ENCODE data around the gene AKR1C3.

Gene AKR1C3

DNA sequence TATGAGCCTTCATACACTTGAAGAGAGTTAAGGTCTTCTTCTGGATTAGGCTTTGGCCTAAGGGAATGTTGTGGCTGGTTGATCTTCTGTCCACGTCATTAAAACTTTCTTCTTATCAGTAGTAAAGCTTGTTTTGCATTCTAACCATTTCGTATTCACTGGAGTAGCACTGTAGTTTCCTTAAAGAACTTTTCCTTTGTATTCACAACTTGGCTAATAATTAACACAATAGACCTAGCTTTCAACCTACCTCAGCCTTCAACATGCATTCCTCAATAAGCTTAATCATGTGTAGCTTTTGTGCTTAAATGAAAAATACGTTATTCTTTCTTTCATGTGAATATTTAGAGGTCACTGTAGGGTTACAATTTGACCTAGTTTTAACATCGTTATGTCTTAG, 48.0 kb downstream of the AKR1C3 start:
- no peak for DNase-seq

DNA sequence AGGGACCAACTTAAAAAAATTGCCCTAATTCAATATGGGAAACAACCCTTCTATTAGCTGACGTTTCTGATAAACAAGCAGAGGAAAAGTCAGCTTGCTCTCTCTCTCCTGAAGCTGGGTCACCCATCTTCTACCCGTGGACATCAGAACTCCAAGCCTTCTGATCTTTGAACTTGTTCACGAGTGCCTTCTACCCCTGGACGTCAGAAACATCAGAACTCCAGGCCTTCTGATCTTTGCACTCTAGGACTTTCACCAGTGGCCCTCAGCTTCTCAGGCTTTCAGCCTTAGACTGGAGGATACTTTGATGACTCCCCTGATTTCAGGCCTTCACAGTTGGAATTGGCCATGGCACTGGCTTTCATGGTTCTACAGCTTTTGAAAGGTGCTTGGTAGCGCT, 48.9 kb downstream of the AKR1C3 start:
- no peak for DNase-seq

- no peak for DNase-seq
Measured at GRCh38 chr10:5146920-5147254, 52.7 kb downstream of the AKR1C3 start.

- DNase-seq, result no peak
Measured at GRCh38 chr10:5147255-5147980, 53.2 kb downstream of the AKR1C3 start.

DNA sequence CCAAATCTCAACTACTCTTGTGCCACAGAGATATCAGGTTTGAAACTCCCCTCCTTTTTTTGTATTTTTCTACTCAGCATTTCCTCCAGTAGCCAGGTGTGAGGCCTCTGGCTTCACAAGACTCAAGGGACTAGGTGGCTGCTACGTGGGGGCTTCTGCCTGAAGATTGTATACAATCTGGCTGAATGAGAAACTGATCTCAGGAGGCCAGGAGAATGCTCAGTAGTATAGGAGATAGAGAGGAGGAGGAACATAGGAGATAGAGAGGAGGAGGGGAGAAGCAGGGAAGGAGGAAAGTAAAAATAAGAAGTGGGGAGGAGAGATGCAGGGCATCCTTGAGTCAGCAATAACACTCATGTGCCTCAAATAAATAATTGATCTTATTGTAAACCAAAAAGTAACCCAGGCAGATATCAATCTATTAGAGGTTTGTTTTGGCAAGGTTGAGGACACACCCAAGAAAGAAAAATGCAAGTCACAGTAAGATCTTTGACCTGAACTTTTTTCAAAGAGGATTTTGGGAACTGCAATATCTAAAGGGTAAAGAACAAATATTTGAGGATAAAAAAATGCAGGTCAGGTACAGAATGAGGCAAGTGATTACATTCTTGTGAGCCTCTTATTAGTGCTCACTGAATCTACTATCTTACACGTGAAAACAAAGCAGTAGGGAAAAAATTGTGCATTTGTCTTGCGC, 53.9 kb downstream of the AKR1C3 start:
- no peak for DNase-seq

DNA sequence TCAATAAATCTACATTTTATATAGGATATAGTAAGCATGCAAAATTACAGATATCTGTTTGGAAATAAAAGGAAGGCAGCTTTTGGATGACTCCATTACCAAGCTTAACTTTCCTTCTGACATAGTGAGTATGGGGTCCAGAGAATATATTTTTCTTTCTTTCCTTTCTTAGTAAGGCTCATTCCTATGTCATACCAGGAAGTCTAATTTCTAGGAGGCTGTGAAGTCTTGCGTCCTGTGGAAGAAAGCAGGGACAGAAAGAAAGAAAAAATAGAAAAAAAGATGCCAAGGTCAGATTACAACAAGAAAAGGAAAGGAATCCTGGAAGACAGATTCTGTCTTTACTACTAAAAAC, 54.4 kb downstream of the AKR1C3 start:
- no peak for DNase-seq

DNA sequence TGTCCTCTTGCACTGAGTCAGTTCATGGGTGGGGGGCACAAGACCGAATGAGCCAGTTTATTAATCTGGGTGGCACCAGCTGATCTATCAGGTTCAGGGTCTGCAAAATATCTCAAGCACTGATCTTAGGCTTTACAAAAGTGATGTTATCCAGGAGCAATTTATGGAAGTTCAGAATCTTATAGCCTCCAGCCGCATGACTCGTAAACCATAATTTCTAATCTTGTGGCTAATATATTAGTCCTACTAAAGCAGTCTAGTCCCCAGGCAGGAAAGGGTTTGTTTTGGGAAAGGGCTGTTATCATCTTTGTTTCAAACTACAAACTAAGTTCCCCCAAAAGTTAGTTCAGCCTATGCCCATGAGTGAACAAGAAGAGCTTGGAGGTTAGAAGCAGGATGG, 56.9 kb downstream of the AKR1C3 start:
- DNase-seq, result no peak

- DNase-seq, result no peak
Measured at GRCh38 chr10:5155951-5156350, 61.7 kb downstream of the AKR1C3 start.

All from activated effector memory CD4-positive, alpha-beta T cell treated with Interleukin-2 at 50 U/mL for 16 hours (primary cell).